Endodermal cell (in vitro differentiated cells): ENCODE measurements around the gene SERPINA5. TPM values are rescaled to one million over a fixed set of nuclear protein-coding genes. Genes with fewer than 3 reads are reported as not detected.

Experiments used
- DNase-seq: peaks from one replicate; pipeline ENCODE4 v3.0.0-alpha.2; 2017
- H3K27ac ChIP-seq: 2 replicates; pipeline ENCODE4 v1.5.1; 2013; ENCODE audit warnings: mild to moderate bottlenecking, low read depth, low read length, moderate library complexity
- H3K27me3 ChIP-seq: 2 replicates; pipeline ENCODE4 v1.6.1; 2013; ENCODE audit warnings: mild to moderate bottlenecking, low read length, moderate library complexity; ENCODE audit not compliant: insufficient read depth, control insufficient read depth, poor library complexity, severe bottlenecking
- H3K36me3 ChIP-seq: 2 replicates; pipeline ENCODE4 v1.7.0; 2013; ENCODE audit warnings: mild to moderate bottlenecking, low read length, moderate library complexity; ENCODE audit not compliant: control insufficient read depth, insufficient read depth
- H3K4me1 ChIP-seq: one replicate; pipeline ENCODE4 v1.7.0; 2013; ENCODE audit warnings: low read length; ENCODE audit not compliant: control insufficient read depth, insufficient read depth
- H3K4me3 ChIP-seq: 2 replicates; pipeline ENCODE4 v1.5.1; 2013; ENCODE audit warnings: mild to moderate bottlenecking, low read length, moderate library complexity
- H3K9ac ChIP-seq: 2 replicates; pipeline ENCODE4 v1.6.1; 2013; ENCODE audit warnings: mild to moderate bottlenecking, low read length, moderate library complexity; ENCODE audit not compliant: poor library complexity, severe bottlenecking; ENCODE audit errors: extremely low read depth
- H3K9me3 ChIP-seq: 2 replicates; pipeline ENCODE4 v1.6.1; 2013; ENCODE audit warnings: mild to moderate bottlenecking, low read length, moderate library complexity; ENCODE audit not compliant: control insufficient read depth
- H3K27ac Mint-ChIP-seq: 2 replicates; pipeline ENCODE4 v1.8.0; 2020; ENCODE audit warnings: mixed read lengths
- H3K27me3 Mint-ChIP-seq: 2 replicates; pipeline ENCODE4 v1.8.0; 2021; ENCODE audit warnings: mild to moderate bottlenecking, mixed read lengths; ENCODE audit not compliant: insufficient read depth
- H3K36me3 Mint-ChIP-seq: 2 replicates; pipeline ENCODE4 v1.8.0; 2020; ENCODE audit warnings: low read depth, mixed read lengths
- H3K4me1 Mint-ChIP-seq: 2 replicates; pipeline ENCODE4 v1.8.0; 2020; ENCODE audit warnings: mixed read lengths
- H3K4me3 Mint-ChIP-seq: 2 replicates; pipeline ENCODE4 v1.8.0; 2020; ENCODE audit warnings: mild to moderate bottlenecking, moderate library complexity, mixed read lengths
- H3K9me3 Mint-ChIP-seq: 2 replicates; pipeline ENCODE4 v1.8.0; 2020; ENCODE audit warnings: mild to moderate bottlenecking, mixed read lengths
- WGBS, 2 experiments: methylation state at CpG; one replicate each; pipeline versions ENCODE4 v1.1.5 to v1.1.7; 2013; ENCODE audit warnings: missing lambda C conversion rate in 2 of 2, mixed read lengths in 1 of 2; ENCODE audit not compliant: insufficient coverage in 1 of 2, insufficient read length in 1 of 2; 5-methylcytosine and 5-hydroxymethylcytosine counted together
- total RNA-seq, 2 donors: library from RNA; stranded (reverse); fragmentation: NEBNext Ultra II Directional in 1 of 2; extraction: Animal tissue kit (Norgen Biotek cat#: 25700) in 1 of 2; gene quantifications; 2 replicates in 1 of 2; 3 replicates in 1 of 2; pipeline ENCODE4 v1.2.1, GENCODE V29; 2021
- TF ChIP-seq, protein P1 (sequence below): fragments of 200-600 bp; sonication (generic); conservative IDR thresholded peaks from 2 replicates; pipeline ENCODE4 v1.5.0; 2021; ENCODE audit warnings: antibody characterized with exemption, mild to moderate bottlenecking

Gene SERPINA5
- total RNA-seq, 2 donors from 2014 or later = 1.5 to 2.8 TPM

DNA sequence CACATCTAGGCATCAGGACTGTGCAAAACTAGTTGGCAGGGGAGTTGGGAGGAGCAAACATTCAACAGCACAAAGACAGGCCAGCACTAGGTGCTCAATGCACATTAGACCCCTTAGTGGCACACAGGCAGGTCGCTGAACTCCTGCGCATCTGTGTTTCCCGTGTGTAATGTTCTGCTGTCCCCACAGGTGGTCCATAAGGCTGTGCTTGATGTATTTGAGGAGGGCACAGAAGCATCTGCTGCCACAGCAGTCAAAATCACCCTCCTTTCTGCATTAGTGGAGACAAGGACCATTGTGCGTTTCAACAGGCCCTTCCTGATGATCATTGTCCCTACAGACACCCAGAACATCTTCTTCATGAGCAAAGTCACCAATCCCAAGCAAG lies 42.2 kb downstream of the SERPINA5 start:
- H3K36me3 Mint-ChIP-seq = no peaks in the 10 kb centered on the region
- TF ChIP-seq, protein P1, sequence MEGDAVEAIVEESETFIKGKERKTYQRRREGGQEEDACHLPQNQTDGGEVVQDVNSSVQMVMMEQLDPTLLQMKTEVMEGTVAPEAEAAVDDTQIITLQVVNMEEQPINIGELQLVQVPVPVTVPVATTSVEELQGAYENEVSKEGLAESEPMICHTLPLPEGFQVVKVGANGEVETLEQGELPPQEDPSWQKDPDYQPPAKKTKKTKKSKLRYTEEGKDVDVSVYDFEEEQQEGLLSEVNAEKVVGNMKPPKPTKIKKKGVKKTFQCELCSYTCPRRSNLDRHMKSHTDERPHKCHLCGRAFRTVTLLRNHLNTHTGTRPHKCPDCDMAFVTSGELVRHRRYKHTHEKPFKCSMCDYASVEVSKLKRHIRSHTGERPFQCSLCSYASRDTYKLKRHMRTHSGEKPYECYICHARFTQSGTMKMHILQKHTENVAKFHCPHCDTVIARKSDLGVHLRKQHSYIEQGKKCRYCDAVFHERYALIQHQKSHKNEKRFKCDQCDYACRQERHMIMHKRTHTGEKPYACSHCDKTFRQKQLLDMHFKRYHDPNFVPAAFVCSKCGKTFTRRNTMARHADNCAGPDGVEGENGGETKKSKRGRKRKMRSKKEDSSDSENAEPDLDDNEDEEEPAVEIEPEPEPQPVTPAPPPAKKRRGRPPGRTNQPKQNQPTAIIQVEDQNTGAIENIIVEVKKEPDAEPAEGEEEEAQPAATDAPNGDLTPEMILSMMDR = no peak
- peaks cover 12% of the 10 kb centered on the region for H3K9me3 Mint-ChIP-seq
- Histone ChIP-seq H3K9me3 (peaks cover 16% of the 10 kb centered on the region), H3K27me3 (no peaks in the 10 kb centered on the region), H3K9ac (no peak overlapping the region), H3K4me3 (no peak overlapping the region), H3K4me1 (no peaks in the 10 kb centered on the region), H3K27ac (no peak overlapping the region), H3K36me3 (no peaks in the 10 kb centered on the region)
- no peak for DNase-seq
- peaks cover 12% of the 10 kb centered on the region for H3K27me3 Mint-ChIP-seq
- no peaks in the 10 kb centered on the region for H3K4me1 Mint-ChIP-seq
- no peak overlapping the region for H3K27ac Mint-ChIP-seq
- no peak overlapping the region for H3K4me3 Mint-ChIP-seq
- 83 to 94% methylated on average over 2 to 4 of the region's 4 CpGs for WGBS, 2 experiments

DNA sequence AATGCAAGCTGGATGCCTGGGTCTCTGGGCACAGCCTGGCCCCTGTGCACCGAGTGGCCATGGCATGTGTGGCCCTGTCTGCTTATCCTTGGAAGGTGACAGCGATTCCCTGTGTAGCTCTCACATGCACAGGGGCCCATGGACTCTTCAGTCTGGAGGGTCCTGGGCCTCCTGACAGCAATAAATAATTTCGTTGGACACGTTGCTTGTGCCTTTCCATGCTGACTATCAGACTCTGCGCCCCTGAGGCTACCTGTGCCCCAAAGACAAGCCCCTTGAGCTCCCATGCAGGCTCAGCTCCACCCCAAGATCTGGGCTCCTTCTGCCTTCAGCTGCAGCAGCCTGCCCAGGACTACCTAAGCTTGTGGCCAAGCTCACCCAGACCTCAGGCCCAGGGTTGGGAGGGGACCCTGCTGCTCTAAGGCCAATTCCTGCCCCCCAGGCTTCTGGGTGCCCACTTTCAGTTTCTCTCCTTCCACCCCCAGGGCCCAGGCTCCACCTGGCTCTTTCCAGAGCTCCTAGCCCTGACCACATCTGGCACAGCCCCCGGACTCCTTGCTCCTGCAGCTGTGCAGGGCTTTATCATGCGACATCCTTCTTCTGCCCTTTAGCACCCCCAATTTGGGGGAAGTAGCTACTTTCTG lies 42.8 kb downstream of the SERPINA5 start:
- Histone ChIP-seq H3K9me3 (peaks cover 11% of the 10 kb centered on the region), H3K4me1 (no peaks in the 10 kb centered on the region), H3K27ac (no peak overlapping the region), H3K9ac (no peak overlapping the region), H3K27me3 (peaks cover 6% of the 10 kb centered on the region), H3K36me3 (no peaks in the 10 kb centered on the region), H3K4me3 (no peak overlapping the region)
- peaks cover 10% of the 10 kb centered on the region for H3K27me3 Mint-ChIP-seq
- no peak overlapping the region for H3K4me3 Mint-ChIP-seq
- H3K27ac Mint-ChIP-seq = no peak overlapping the region
- peaks cover 7% of the 10 kb centered on the region for H3K9me3 Mint-ChIP-seq
- 87 to 89% methylated on average over 7 of the region's 7 CpGs for WGBS, 2 experiments
- TF ChIP-seq, protein P1 = no peak
- no peaks in the 10 kb centered on the region for H3K4me1 Mint-ChIP-seq
- H3K36me3 Mint-ChIP-seq = no peaks in the 10 kb centered on the region
- DNase-seq = no peak

DNA sequence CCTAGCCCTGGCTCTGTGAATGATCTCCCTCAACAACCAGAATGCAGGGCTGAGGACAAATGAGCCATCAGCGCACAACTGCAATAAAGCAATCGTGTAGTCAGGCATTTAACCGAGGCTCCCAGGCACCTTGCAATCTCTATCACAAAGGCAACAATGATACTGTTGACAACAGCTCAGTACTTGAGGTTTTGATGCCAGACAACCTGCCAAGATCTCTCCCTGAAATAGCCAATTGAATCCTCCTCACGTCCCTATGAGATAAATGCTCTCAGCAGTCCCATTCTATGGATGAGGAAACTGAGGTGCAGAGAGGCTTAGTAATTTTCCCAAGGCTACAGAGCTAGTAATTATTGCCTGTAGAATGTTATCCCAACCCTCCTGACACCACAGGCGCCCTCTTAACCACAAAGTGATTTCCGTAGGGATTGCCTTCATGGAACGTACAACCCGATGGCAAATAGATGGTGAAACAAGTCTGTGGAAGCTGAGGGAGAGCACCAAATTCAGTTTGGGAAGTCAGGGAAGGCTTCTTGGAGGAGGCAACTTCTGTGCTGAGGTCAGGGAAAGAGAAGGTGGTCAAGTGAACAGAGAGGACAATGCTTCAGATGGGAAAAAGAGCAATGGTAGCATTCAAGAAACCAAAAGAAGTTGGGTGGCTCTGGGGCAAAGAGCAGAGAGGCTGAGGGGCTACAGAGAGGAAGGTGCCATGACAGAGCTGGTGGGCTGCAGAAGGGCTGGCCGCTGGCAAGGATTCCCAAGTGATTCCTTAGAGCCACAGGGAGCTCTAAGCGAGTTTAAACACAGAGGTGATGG lies 43.5 kb downstream of the SERPINA5 start:
- no peak overlapping the region for H3K9ac ChIP-seq

More for the DNA sequence above, 43.5 kb downstream of the SERPINA5 start:
- Mint-ChIP-seq H3K4me1 (no peaks in the 10 kb centered on the region), H3K36me3 (no peaks in the 10 kb centered on the region), H3K27me3 (peaks cover 16% of the 10 kb centered on the region), H3K27ac (no peak overlapping the region), H3K4me3 (no peak overlapping the region), H3K9me3 (no peaks in the 10 kb centered on the region)
- Histone ChIP-seq H3K27ac (no peak overlapping the region), H3K4me1 (no peaks in the 10 kb centered on the region), H3K4me3 (no peak overlapping the region), H3K9me3 (peaks cover 4% of the 10 kb centered on the region), H3K27me3 (peaks cover 6% of the 10 kb centered on the region), H3K36me3 (no peaks in the 10 kb centered on the region)
- no peak for DNase-seq
- TF ChIP-seq, protein P1 = no peak
- 81 to 92% methylated on average over 5 to 10 of the region's 10 CpGs for whole genome bisulfite sequencing, 2 experiments
